Vagina (tissue), 2 donors: ENCODE data around the gene DPYSL4.
"Not testable (repeated sequence)": the region's sequence is repeated elsewhere in the genome, so short reads cannot be mapped to it uniquely, and the experiment has no call there.

Source experiments
- POLR2A ChIP-seq, 2 donors: fragments of 450-650 bp; IDR thresholded peaks; one replicate each; pipeline ENCODE4 v1.6.1; 2017; ENCODE audit warnings: antibody characterized with exemption in 2 of 2, mild to moderate bottlenecking in 2 of 2, moderate library complexity in 2 of 2
- POLR2AphosphoS5 ChIP-seq, 2 donors: sonication (generic); formaldehyde crosslinking; IDR thresholded peaks; one replicate each; pipeline ENCODE4 v1.9.0; 2017; ENCODE audit warnings: antibody characterized with exemption in 2 of 2, mild to moderate bottlenecking in 2 of 2, low read depth in 1 of 2; ENCODE audit not compliant: insufficient read depth in 1 of 2
- TF ChIP-seq, protein P1 (sequence below), 3 experiments: fragments of 450-650 bp in 2 of 3; fragments of 200-600 bp in 1 of 3; sonication (generic) in 1 of 3; IDR thresholded peaks; one replicate each; pipeline ENCODE4 v1.5.1; 2017 to 2019; ENCODE audit warnings: antibody characterized with exemption in 3 of 3, mild to moderate bottlenecking in 2 of 3, moderate library complexity in 2 of 3

GRCh38 chr10:132159302-132160230 lies 27.2 kb upstream of the DPYSL4 start:
- TF ChIP-seq, protein P1, sequence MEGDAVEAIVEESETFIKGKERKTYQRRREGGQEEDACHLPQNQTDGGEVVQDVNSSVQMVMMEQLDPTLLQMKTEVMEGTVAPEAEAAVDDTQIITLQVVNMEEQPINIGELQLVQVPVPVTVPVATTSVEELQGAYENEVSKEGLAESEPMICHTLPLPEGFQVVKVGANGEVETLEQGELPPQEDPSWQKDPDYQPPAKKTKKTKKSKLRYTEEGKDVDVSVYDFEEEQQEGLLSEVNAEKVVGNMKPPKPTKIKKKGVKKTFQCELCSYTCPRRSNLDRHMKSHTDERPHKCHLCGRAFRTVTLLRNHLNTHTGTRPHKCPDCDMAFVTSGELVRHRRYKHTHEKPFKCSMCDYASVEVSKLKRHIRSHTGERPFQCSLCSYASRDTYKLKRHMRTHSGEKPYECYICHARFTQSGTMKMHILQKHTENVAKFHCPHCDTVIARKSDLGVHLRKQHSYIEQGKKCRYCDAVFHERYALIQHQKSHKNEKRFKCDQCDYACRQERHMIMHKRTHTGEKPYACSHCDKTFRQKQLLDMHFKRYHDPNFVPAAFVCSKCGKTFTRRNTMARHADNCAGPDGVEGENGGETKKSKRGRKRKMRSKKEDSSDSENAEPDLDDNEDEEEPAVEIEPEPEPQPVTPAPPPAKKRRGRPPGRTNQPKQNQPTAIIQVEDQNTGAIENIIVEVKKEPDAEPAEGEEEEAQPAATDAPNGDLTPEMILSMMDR (IDR thresholded peaks at IDR 0.05) = not testable (repeated sequence)
- TF ChIP-seq POLR2AphosphoS5 (IDR thresholded peaks at IDR 0.05; ENCODE audit: insufficient read depth in 1 of 2, low read depth in 1 of 2); POLR2A (IDR thresholded peaks at IDR 0.05): not testable (repeated sequence)
